Kidney epithelial cell (primary cell): ENCODE results near the gene SRR. TPM values are rescaled to one million over a fixed set of nuclear protein-coding genes. Genes with fewer than 3 reads are reported as not detected.

Source experiments
- DNase-seq: peaks from one replicate; pipeline ENCODE4 v3.0.0-alpha.2; 2010; ENCODE audit warnings: low read depth
- H3K27me3 ChIP-seq: 2 replicates; pipeline ENCODE4 v1.6.0; 2011; ENCODE audit warnings: low read length; ENCODE audit not compliant: control insufficient read depth, insufficient read depth
- H3K36me3 ChIP-seq: 2 replicates; pipeline ENCODE4 v1.5.1; 2011; ENCODE audit warnings: low read length; ENCODE audit not compliant: control insufficient read depth, insufficient read depth
- H3K4me3 ChIP-seq: 2 replicates; pipeline ENCODE4 v1.5.1; 2011; ENCODE audit warnings: low read depth, mild to moderate bottlenecking, control low read depth, low read length
- total RNA-seq: library from RNA; depleted of rRNA; stranded (reverse); fragments of >200 nt; gene quantifications from 2 replicates; pipeline ENCODE4 v1.2.3, GENCODE V29; 2015
- TF ChIP-seq, protein P1 (sequence below): IDR thresholded peaks from 2 replicates; pipeline ENCODE4 v1.5.1; 2011; ENCODE audit warnings: mild to moderate bottlenecking, moderate library complexity, low read length, control low read depth, inconsistent platforms; ENCODE audit not compliant: insufficient read depth, poor library complexity, severe bottlenecking

The SRR gene
- total RNA-seq, 1 donor from 2014 or later, result 24.4 TPM

DNA sequence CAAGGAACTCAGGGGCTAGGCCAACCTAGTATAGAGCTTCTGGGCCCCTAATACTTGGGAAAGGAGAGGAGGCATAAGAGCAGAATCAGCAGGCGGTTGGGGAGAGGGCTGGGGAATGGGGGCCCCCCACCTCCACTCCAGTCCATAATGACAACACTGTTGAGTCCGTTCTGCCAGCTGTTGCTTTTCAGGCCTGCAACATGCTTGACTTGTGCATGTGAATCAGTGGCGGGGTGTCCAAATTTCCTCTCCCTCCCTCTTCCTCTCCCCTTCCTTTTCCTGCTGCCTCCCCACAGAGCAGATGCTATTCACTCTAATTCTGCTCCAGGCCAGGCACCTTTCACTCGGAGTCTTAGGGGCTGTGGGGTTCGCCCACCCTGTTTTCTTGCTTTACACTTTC, 65.3 kb downstream of the SRR start:
- Histone ChIP-seq H3K27me3 (no peaks in the 10 kb centered on the region), H3K4me3 (no peak overlapping the region), H3K36me3 (no peaks in the 10 kb centered on the region)
- DNase-seq, result no peak
- TF ChIP-seq, protein P1, sequence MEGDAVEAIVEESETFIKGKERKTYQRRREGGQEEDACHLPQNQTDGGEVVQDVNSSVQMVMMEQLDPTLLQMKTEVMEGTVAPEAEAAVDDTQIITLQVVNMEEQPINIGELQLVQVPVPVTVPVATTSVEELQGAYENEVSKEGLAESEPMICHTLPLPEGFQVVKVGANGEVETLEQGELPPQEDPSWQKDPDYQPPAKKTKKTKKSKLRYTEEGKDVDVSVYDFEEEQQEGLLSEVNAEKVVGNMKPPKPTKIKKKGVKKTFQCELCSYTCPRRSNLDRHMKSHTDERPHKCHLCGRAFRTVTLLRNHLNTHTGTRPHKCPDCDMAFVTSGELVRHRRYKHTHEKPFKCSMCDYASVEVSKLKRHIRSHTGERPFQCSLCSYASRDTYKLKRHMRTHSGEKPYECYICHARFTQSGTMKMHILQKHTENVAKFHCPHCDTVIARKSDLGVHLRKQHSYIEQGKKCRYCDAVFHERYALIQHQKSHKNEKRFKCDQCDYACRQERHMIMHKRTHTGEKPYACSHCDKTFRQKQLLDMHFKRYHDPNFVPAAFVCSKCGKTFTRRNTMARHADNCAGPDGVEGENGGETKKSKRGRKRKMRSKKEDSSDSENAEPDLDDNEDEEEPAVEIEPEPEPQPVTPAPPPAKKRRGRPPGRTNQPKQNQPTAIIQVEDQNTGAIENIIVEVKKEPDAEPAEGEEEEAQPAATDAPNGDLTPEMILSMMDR, result no peak

DNA sequence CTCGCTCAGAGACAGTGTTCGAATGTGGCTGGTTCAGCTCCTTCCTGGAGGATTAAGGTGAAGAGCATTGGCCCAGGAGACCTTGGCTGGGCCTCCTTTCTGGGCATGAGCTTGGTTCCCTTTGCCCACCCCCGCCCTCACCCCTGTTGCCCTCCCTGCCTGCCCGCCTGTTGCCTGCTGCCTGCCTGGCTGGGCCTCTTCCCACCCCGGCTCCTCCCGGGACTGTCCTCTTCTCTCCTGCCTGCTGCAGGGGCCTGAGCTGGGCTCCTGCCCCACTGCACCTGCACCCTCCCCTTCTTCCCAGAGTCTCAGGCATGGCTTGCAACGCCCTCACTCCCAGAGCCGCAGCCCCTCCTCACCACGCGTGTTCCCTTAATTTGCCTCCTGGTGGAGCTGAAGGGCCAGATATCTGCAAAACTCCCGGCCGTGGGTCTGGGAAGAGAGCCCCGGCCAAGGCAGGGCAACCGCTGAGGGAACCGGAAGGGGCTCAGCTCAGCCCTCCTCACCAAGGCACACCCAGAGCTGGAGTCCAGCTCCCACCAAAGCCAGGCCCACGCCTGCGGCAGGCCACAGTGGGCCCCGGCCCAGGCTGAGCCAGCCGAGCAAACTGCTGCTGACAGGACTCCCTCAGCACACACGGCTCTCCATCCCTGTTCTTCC, 65.9 kb downstream of the SRR start:
- Histone ChIP-seq H3K27me3 (no peaks in the 10 kb centered on the region), H3K4me3 (no peak overlapping the region), H3K36me3 (no peaks in the 10 kb centered on the region)
- TF ChIP-seq, protein P1, result peak; percentile 6
- no peak for DNase-seq

DNA sequence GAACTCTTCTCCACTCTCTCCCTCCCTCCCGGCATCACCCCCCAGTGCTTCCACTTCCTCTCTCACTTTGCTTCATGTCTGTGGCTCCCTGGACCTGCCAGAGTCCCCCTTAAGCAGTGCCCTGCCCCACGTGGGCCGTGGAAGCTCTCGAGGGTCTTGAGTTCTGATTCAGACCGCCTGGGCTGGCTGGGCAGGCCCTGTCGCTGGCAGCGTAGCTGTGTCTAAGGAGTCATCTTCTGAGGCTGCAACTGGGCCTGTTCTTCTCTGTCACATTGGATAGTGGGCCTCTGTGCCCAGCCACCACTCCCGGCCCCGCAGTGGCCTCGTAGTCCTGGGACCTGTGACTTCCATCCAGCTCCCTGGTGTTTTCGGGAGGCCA, 66.5 kb downstream of the SRR start:
- H3K36me3 ChIP-seq, result no peaks in the 10 kb centered on the region

DNA sequence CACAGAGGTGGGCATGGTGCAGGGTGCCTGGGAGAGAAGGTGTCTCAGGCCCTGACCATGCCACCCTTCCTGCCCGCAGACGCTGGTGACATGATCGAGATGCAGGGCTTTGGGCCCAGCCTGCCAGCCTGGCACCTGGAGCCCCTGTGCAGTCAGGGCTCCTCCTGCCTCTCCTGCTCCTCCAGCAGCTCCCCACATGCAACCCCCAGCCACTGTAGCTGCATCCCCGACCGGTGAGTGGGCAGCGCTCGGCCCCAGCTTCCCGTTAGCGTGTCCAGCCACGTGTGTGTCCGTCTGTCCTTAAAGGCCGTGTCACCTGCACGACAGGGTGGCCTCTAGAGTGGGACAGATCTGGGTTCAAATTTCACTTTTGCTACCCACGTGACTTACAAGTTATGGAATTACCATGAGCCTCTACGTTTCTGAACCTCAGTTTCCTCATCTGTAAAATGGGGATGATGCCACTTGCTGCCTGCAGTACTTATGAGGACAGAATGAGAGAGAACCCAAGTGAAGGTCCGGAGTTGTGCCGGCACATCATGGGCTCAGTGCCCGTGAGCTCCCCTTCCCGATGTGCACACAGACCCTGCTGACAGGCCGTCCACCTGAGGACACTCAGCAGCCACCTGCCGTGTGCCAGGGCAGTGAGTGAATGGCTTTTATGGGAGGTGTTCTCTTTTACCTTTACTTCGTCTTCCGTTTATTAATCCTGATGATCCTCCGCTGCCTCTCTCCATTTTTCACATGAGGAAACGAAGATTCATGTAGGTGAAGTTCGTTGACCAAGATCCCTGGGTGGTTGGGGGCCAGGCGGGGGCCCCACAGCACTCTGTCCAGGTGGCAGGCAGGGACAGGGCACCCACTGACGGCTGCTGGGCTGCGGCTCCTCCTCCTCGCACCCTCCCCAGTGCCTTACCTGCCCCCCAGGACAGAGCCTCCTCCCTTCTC, 67.7 kb downstream of the SRR start:
- Histone ChIP-seq H3K4me3 (no peak overlapping the region), H3K36me3 (no peaks in the 10 kb centered on the region), H3K27me3 (no peaks in the 10 kb centered on the region)
- TF ChIP-seq, protein P1, result no peak
- no peak for DNase-seq

More for the DNA sequence above, 66.5 kb downstream of the SRR start:
- Histone ChIP-seq H3K4me3 (no peak overlapping the region), H3K27me3 (no peaks in the 10 kb centered on the region)
- TF ChIP-seq, protein P1, result no peak
- no peak for DNase-seq

DNA sequence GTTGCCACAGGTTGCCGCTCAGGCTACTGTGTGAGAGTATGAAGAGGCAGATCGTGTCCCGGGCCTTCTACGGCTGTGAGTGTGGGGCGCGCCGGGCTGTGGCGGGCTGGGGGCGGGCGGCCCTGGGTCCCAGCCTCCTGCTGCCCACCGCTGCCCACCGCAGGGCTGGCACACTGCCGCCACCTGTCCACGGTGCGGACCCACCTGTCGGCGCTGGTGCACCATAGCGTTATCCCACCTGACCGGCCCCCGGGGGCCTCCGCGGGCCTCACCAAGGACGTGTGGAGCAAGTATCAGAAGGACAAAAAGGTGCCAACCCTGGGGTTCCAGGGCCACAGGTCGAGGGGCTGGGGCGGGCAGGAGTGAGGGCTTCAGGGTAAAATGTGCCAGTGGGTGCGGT, 68.4 kb downstream of the SRR start:
- TF ChIP-seq, protein P1, result no peak
- H3K27me3 ChIP-seq, result no peaks in the 10 kb centered on the region
- no peak overlapping the region for H3K4me3 ChIP-seq
- DNase-seq, result no peak
- H3K36me3 ChIP-seq, result no peaks in the 10 kb centered on the region
